H1 (cell line): ENCODE data around the gene PSMD13. TPM values are rescaled to one million over a fixed set of nuclear protein-coding genes. Genes with fewer than 3 reads are reported as not detected.

ENCODE experiments used
- CTBP2 ChIP-seq: IDR thresholded peaks from 2 replicates; pipeline ENCODE4 v1.7.0; 2011; ENCODE audit warnings: borderline replicate concordance, mild to moderate bottlenecking, moderate library complexity, mixed read lengths, low read length; ENCODE audit not compliant: insufficient read depth, insufficient read length
- E2F6 ChIP-seq: IDR thresholded peaks from 2 replicates; pipeline ENCODE4 v1.6.1; 2012; ENCODE audit warnings: inconsistent platforms
- EZH2 ChIP-seq: fragments of 200-600 bp; sonication (generic); IDR thresholded peaks from 2 replicates; pipeline ENCODE4 v1.7.1; 2012; ENCODE audit warnings: low read depth, mild to moderate bottlenecking, moderate library complexity, low read length, inconsistent platforms; ENCODE audit not compliant: severe bottlenecking
- JUND ChIP-seq: IDR thresholded peaks from 2 replicates; pipeline ENCODE4 v1.6.1; 2011; ENCODE audit warnings: mild to moderate bottlenecking, improper control_type of control experiment, low read length
- SIN3A ChIP-seq, 2 experiments: IDR thresholded peaks in 1 of 2; conservative IDR thresholded peaks in 1 of 2; 2 replicates each; pipeline ENCODE4 v1.6.1; 2011 to 2012; ENCODE audit warnings: low read length in 2 of 2, improper control_type of control experiment in 1 of 2, low read depth in 1 of 2, mild to moderate bottlenecking in 1 of 2
- polyA plus RNA-seq, 7 experiments: library from polyadenylated mRNA; depleted of rRNA in 3 of 7; stranded (reverse) in 5 of 7; unstranded in 2 of 7; fragments of >200 nt in 5 of 7; fragments of 200-250 nt in 2 of 7; gene quantifications; 1 replicate in 5 of 7; 2 replicates in 1 of 7; 4 replicates in 1 of 7; pipeline versions ENCODE4 v1.2.1 to v1.2.3, GENCODE V29; 2011 to 2013; ENCODE audit warnings: missing spikeins in 2 of 7, mixed read lengths in 2 of 7
- total RNA-seq: library from RNA; stranded (reverse); fragmentation: NEBNext Ultra II Directional; extraction: Animal tissue kit (Norgen Biotek cat#: 25700); gene quantifications from 2 replicates; pipeline ENCODE4 v1.2.1, GENCODE V29; 2021

Gene PSMD13
- total and polyA plus RNA-seq, 2 of the 8 experiments (the other 6 are each of a cell fraction or from before 2014, with no cell fraction given): 121 to 141 TPM

GRCh38 chr11:295351-296170, 58.8 kb downstream of the PSMD13 start (continued):
- no peak for TF ChIP-seq EZH2
- TF ChIP-seq JUND: no peak
- no peak for TF ChIP-seq SIN3A (conservative IDR thresholded peaks at IDR 0.05 in 1 of 2, IDR thresholded peaks at IDR 0.05 in 1 of 2; ENCODE audit: low read depth in 1 of 2, low read length in 2 of 2)
- no peak for TF ChIP-seq E2F6
- TF ChIP-seq CTBP2: no peak
- TF ChIP-seq, all 59 proteins: peak for 0
